Ishikawa (cell line): Measurements from ENCODE around the gene NAA35.

Source experiments
- NFIC ChIP-seq: IDR thresholded peaks from 2 replicates; pipeline ENCODE4 v1.6.1; 2012
- RAD21 ChIP-seq: IDR thresholded peaks from 2 replicates; pipeline ENCODE4 v1.6.1; 2012; ENCODE audit warnings: low read depth
- TF ChIP-seq, protein P1 (sequence below): IDR thresholded peaks from 2 replicates; pipeline ENCODE4 v1.6.1; 2012; ENCODE audit warnings: low read depth, mild to moderate bottlenecking

DNA sequence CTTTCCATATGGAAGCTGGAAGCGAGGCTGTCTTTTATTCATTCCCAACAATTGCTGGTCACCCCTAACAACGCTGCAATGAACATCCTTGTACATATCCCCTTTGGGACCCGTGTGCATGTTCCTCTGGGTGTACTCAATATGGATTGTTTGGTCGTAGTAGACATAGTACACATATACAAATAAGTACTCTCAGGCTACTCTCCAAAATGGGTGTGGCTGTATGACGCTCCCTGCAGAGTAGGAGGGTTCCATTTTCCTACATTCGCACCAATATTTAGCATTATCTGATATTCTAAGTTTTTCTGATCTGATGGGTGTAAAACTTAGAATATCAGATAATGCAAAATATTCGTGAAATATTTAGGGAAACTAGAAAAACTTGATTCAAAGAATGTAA lies 23.2 kb upstream of the NAA35 start:
- TF ChIP-seq NFIC (no peak), RAD21 (no peak)
- TF ChIP-seq, protein P1, sequence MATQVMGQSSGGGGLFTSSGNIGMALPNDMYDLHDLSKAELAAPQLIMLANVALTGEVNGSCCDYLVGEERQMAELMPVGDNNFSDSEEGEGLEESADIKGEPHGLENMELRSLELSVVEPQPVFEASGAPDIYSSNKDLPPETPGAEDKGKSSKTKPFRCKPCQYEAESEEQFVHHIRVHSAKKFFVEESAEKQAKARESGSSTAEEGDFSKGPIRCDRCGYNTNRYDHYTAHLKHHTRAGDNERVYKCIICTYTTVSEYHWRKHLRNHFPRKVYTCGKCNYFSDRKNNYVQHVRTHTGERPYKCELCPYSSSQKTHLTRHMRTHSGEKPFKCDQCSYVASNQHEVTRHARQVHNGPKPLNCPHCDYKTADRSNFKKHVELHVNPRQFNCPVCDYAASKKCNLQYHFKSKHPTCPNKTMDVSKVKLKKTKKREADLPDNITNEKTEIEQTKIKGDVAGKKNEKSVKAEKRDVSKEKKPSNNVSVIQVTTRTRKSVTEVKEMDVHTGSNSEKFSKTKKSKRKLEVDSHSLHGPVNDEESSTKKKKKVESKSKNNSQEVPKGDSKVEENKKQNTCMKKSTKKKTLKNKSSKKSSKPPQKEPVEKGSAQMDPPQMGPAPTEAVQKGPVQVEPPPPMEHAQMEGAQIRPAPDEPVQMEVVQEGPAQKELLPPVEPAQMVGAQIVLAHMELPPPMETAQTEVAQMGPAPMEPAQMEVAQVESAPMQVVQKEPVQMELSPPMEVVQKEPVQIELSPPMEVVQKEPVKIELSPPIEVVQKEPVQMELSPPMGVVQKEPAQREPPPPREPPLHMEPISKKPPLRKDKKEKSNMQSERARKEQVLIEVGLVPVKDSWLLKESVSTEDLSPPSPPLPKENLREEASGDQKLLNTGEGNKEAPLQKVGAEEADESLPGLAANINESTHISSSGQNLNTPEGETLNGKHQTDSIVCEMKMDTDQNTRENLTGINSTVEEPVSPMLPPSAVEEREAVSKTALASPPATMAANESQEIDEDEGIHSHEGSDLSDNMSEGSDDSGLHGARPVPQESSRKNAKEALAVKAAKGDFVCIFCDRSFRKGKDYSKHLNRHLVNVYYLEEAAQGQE: no peak
